ACHN (cell line): Measurements from ENCODE around the gene HOXB3.

Source experiments
- DNase-seq: peaks from one replicate; pipeline ENCODE4 v3.0.0-alpha.2; 2015
- in situ Hi-C: cut with HindIII; loops from 2 replicates; pipeline ENCODE4 v1.10.0; 2017; ENCODE audit warnings: low sequenced_read_pairs, low pct_ligation_motif_present, low pct_unique_long_range_greater_than_20kb

The HOXB3 gene

GRCh38 chr17:48627118-48627597, 37.1 kb upstream of the HOXB3 start:
- DNase-seq: no peak

DNA sequence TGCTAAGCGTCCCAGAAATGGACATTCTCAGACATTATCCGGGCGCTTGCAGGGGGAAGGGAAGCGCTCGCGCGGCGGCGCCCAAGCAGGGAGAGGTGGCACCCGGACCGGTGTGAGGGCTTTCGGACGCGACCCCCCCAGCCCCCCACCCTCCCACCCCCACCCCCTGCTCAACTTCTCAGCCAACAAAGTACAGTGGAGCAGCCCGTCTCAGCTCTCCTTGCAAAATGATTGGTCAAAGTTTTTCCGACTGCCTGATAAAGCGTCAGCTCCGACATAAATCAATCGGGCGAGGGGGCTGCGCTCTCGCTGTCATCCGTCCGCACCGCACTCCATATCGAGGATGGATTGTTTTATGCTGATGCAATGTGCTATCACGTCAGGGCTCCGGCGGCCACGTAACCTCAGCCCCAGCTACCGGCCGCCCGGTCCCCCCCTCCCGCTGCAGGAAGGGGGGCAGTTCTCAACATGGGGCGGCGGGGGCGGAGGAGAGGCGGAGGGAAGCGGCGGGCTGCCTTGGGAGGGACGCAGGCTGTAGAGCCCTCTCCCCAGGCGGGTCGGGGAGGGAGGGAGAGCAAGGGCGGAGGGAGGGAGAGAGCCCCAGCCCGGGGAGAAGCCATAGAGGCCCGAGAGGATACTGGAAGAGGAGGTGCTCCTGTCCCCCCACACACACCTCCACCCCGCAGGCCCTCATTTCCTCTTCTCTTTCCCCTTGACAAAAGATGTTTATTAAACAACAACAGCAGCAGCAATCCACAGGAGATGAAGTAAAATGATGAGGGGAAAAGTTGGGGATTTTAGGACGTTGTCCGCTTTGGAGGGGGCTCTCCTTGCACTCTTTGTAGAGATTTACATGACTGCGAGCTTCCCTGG, 36.4 kb upstream of the HOXB3 start, which contains the start of gene HOXB9:
Gene HOXB9 (minus strand): TSS at position 114 of the 873 bp plus-strand sequence. CDS start 89 bp downstream, at position 25.
- DNase-seq: peak; percentile 96
- in situ Hi-C loops: no loop called here

More at GRCh38 chr17:48627118-48627597, 37.1 kb upstream of the HOXB3 start:
- in situ Hi-C loops: no loop called here

- peak; percentile 77 for DNase-seq
- in situ Hi-C loops: no loop called here
Observed at GRCh38 chr17:48625495-48626244, 35.6 kb upstream of the HOXB3 start.

GRCh38 chr17:48624544-48625494, 34.8 kb upstream of the HOXB3 start:
- in situ Hi-C loops: no loop called here
- DNase-seq: peak; percentile 62

GRCh38 chr17:48624118-48624517, 34.1 kb upstream of the HOXB3 start:
- no peak for DNase-seq
- in situ Hi-C loops: no loop called here

- no peak for DNase-seq
Observed at GRCh38 chr17:48623583-48623982, 33.5 kb upstream of the HOXB3 start.

DNA sequence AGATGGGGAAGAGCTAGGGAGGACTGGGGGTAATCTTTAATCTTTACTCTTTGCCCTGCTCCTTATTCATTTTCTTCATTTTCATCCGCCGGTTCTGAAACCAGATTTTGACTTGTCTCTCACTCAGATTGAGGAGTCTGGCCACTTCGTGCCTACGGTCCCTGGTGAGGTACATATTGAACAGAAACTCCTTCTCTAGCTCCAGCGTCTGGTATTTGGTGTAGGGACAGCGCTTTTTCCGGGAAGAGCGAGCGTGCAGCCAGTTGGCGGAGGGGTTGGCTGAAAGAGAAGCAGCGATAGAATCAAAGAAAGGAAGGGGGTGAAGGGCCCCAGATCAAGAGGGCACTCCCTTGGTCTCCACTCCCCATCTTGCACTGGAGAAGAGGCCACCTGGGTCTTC, 32.8 kb upstream of the HOXB3 start:
- DNase-seq: no peak
- in situ Hi-C loops: no loop called here

More at GRCh38 chr17:48623583-48623982, 33.5 kb upstream of the HOXB3 start:
- in situ Hi-C loops: no loop called here

GRCh38 chr17:48621410-48622392, 31.7 kb upstream of the HOXB3 start:
- in situ Hi-C loops: no loop called here
- no peak for DNase-seq

DNA sequence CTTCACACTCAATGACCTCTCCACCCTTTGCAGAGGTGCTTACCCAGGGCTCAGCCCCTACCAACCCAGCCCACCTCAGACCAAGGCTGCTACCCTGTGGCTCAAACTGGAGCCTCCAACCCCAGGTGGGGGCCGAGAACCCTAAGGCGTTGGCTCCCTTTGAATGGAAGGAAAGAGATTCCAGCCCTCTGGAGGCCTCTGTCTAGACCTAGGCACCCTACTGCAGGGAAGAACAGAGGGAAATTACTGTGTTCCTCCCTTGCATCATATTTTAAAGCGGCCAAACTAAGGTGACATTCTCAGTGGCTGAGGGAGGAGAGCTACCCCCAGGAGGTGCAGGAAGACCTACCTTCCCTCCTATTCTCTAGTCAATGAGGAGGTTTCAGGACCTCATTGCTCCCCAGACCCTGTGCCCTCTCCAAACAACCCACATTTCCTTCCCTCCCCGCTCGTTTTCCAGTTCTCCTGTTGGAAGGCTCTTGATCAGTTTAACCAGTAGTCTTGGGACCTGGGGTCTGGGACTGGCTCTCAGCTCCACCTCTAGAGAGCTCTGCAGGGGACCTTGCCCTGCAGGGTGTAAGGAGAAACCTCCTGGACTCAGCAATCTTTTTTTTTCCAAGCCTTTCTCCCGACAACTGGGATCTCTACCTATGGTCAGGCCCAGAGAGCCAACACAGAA, 30.6 kb upstream of the HOXB3 start:
- DNase-seq: no peak
- in situ Hi-C loops: no loop called here

DNA sequence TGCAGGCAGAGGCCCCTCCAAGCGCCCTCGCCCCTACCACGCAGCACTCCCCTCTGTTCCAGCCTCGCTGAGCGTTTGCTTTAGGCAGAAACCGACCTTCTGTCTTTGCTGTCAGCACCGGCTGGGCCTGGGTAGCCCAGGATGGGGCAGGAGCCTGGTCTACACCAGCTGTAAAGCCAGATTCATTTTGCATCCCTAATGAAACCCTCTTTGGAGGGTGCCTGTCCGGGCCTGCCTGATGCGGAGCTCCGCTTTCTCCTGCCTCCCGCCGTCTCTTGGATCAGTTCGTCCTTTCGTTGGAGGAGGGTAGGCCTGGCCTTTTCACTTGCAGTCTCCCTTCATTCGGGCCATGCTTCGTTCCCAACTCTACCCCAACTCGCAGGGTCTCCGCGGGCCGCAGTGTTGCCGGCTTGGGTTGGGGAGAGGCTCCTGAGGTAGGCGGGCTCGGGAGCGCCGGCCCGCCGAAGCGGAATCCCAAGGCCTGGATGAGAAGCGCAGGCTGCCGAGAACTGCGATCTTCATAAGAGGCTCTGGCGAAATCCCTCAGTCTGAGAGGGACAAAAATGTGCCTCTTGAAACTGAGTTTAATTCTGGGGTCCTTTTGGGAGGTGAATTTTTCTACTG, 29.9 kb upstream of the HOXB3 start:
- in situ Hi-C loops: no loop called here
- no peak for DNase-seq

DNA sequence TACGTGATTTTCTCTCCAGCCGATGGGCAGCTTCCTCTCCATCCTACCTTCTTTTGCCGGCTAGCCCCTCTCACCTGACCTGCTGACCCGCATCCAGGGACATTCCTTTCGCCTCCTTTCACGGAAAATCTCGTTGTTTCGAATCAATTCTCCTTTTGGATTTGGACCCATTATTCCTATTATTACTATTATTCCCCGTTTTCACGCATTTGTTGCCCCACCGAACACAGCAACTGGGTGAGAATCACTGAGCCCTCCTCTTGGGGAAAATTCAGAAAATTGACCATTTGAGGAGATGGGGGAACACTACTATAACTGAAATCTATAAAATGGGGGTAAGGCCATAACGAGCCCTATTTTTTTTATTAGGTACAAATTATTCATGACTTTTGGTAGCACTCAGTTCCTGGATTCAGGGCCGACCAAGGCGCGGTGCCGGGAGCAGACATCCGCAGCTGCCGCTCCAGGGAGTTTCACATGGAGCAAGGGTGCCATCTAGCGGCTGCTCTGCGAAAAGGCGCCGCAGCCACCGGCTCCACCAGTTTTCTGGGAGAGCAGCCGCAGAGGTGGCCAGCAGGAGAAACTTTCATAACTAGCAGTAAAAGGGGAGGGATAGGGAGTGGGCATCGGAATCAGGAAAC, 28.3 kb upstream of the HOXB3 start:
- DNase-seq: peak; percentile 91
- in situ Hi-C loops: no loop called here

- DNase-seq: no peak
- in situ Hi-C loops: no loop called here
Observed at GRCh38 chr17:48617471-48618255, 27.6 kb upstream of the HOXB3 start.

DNA sequence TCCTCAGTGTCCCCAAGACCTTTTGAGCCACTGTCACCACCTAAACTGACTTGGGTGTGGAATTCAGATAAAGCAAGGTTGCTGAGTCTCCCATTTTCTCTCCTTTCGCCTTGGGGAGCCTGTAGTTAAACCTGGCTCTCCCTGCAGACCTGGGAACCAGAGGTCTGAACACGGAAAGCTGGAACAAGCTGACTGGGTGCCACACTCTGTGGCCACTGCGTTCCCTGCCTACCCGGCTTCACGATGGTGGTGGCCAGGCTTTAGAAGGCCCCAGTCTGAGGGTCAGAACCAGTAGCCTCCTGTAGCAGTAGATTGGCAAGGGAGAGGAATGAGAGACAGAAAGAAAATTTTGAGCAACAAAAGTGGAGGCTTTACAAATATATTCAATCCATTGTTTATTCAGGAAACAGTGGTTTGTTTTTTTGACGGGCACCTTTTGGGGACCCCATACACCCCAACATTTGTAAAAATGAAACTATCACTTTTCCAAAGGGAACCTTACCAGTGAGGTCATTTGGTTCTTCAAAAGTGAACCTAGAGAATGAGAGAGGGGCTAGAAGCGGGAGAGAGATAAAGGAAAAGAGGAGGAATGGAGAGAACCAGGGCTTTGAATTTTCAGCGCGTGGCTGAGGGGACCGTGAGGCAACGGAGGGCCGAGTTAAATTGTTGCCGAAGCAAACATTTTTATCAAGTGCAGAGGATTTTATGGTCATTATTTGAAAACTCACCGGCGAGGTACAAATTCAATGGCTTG, 26.9 kb upstream of the HOXB3 start:
- in situ Hi-C loops: no loop called here
- no peak for DNase-seq

DNA sequence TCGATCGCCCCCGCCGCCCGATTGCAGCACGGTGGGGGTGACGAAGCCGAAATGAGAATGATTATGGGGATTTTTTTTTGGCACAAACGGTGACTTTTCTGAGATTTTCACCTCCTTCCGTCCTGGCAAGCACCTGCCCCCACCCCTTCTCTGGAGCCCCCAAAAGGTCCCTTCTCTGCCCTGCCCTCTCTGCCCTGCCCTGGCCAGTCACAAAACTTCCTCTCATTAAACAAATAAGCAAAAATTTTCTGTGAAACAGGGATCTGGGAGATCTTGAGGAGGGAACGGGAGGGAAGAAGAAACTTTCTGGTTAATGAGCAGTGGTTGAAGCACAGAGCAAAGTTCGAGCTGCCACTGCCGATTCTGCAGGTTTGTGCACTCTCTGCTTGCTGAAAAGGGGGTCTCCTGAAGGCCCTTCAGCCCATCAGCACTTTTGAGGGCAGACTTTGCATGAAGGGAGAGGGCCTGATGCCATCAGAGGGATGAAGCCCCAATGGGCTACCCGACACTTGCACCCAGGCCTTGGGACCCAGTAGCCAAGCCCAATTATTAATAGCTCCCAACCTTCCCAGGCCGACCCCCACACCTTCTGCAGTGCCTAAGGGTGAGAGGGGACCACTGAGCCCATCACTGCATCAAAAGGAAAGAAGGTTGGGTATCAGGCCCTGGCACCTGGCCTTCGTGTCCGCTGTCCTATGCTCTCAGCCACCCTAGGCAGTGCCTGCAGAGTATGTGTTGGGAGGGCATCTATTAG, 26.1 kb upstream of the HOXB3 start:
- DNase-seq: no peak
- in situ Hi-C loops: no loop called here
